Skeletal muscle tissue (tissue), 4 donors: ENCODE results near the gene NAV2. TPM values are rescaled to one million over a fixed set of nuclear protein-coding genes. Genes with fewer than 3 reads are reported as not detected.

Source experiments
- H3K27ac ChIP-seq: one replicate; pipeline ENCODE4 v1.7.0; 2013; ENCODE audit warnings: mild to moderate bottlenecking, low read depth, low read length, inconsistent platforms
- H3K27me3 ChIP-seq, 3 donors: one replicate each; pipeline ENCODE4 v1.7.0; 2013; ENCODE audit warnings: low read length in 3 of 3; ENCODE audit not compliant: control insufficient read depth in 3 of 3, insufficient read depth in 3 of 3
- H3K36me3 ChIP-seq, 3 donors: one replicate each; pipeline ENCODE4 v1.7.0; 2013; ENCODE audit warnings: low read length in 3 of 3; ENCODE audit not compliant: control insufficient read depth in 3 of 3, insufficient read depth in 3 of 3
- H3K4me1 ChIP-seq, 3 donors: one replicate each; pipeline ENCODE4 v1.7.0; 2013; ENCODE audit warnings: low read length in 3 of 3, mild to moderate bottlenecking in 3 of 3; ENCODE audit not compliant: control insufficient read depth in 3 of 3, insufficient read depth in 3 of 3
- H3K4me3 ChIP-seq, 3 donors: one replicate each; pipeline ENCODE4 v1.7.0; 2013; ENCODE audit warnings: low read length in 3 of 3
- H3K9ac ChIP-seq, 3 donors: one replicate each; pipeline ENCODE4 v1.7.0; 2013; ENCODE audit warnings: low read length in 3 of 3, mild to moderate bottlenecking in 3 of 3, moderate library complexity in 2 of 3, low read depth in 1 of 3
- H3K9me3 ChIP-seq, 3 donors: one replicate each; pipeline ENCODE4 v1.7.0; 2013; ENCODE audit warnings: low read length in 3 of 3; ENCODE audit not compliant: control insufficient read depth in 3 of 3
- total RNA-seq: library from RNA; depleted of rRNA; stranded (reverse); fragments of >200 nt; gene quantifications from one replicate; pipeline ENCODE4 v1.2.3, GENCODE V29; 2014
- donor health status: Osteomylitis.

NAV2 gene
- total RNA-seq, 1 donor from 2014 or later: 43.3 TPM

DNA sequence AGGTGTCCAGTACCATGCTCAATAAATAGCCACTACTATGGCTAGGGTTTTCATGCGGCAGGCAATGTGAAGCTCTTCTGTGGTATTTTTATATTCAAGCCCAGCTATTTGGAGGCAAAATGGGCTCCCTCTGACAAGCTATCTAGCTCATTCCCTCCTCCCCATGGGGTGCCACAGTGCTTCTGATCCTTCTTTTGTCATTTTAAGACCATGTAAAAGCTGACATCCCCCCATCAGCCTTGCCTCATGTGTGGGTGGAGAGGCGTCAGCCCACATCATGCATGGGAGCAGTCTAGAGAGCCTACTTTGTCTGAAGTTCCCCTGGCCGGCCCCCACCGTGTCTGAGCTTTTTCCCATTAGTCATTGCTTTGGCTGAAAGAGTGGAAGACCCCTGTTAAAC, 59.8 kb downstream of the NAV2 start:
- Histone ChIP-seq H3K27me3 (peaks cover 0 to 6% (median 5%) of the 10 kb centered on the region in 3 donors), H3K36me3 (no peaks in the 10 kb centered on the region), H3K27ac (no peak overlapping the region), H3K4me1 (peaks cover 0 to 8% (median 5%) of the 10 kb centered on the region in 3 donors), H3K9me3 (no peaks in the 10 kb centered on the region), H3K4me3 (no peak overlapping the region), H3K9ac (no peak overlapping the region)

- Histone ChIP-seq H3K9ac (no peak overlapping the region), H3K4me3 (no peak overlapping the region), H3K9me3 (no peaks in the 10 kb centered on the region), H3K27ac (no peak overlapping the region), H3K4me1 (peaks cover 0 to 8% (median 0%) of the 10 kb centered on the region in 3 donors), H3K27me3 (peaks cover 4 to 12% (median 8%) of the 10 kb centered on the region in 3 donors), H3K36me3 (no peaks in the 10 kb centered on the region)
Measured at GRCh38 chr11:19774329-19774728, 61.7 kb downstream of the NAV2 start.

DNA sequence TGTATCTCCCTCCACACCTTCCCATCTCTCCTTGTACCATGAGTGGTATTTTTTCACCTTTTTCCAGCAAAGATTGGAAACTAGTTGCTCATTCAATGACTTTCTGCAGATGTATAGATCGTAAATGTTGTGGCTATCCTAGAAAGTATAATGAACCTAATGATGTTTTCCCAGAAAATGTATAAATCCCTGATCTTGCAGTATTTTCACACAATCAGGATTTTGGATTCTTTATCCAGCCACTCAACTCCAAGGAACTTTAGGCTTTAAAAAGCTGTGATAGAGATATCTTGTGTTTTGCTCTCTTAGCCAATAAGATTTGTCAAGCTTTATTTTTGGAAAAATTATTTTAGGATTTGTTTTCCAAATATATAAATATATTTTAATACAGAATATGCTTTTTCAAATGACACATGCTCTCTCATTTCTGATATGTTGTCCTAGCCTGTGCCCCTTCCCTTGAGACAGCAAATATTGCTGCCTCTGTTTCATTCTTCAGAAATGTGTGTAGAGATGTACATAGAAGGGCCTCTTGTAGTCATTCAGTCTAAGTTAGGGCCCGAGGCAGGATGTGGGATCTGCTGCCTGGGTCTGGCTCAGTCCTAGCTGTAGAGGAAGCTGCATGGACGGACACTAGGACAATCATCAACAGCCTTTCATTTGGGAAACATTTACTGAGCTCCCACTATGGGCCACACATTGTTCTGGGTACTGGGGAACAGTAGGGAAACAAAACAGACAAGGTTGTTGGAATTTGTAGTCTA, 62.4 kb downstream of the NAV2 start:
- Histone ChIP-seq H3K27ac (no peak overlapping the region), H3K9ac (no peak overlapping the region), H3K4me3 (no peak overlapping the region), H3K9me3 (no peaks in the 10 kb centered on the region), H3K4me1 (peaks cover 0 to 8% (median 0%) of the 10 kb centered on the region in 3 donors), H3K27me3 (peaks cover 4 to 12% (median 8%) of the 10 kb centered on the region in 3 donors), H3K36me3 (no peaks in the 10 kb centered on the region)

- Histone ChIP-seq H3K9me3 (no peaks in the 10 kb centered on the region), H3K4me1 (peaks cover 0 to 8% (median 0%) of the 10 kb centered on the region in 3 donors), H3K4me3 (no peak overlapping the region), H3K27ac (no peak overlapping the region), H3K9ac (no peak overlapping the region), H3K36me3 (no peaks in the 10 kb centered on the region), H3K27me3 (peaks cover 4 to 12% (median 8%) of the 10 kb centered on the region in 3 donors)
Measured at GRCh38 chr11:19775622-19776021, 63.0 kb downstream of the NAV2 start.

GRCh38 chr11:19777039-19777376, 64.4 kb downstream of the NAV2 start:
- no peaks in the 10 kb centered on the region for H3K36me3 ChIP-seq
- H3K4me3 ChIP-seq: peak overlapping the region; percentile 34 to 48 (median 45)
- H3K9me3 ChIP-seq: no peaks in the 10 kb centered on the region
- peaks cover 4 to 12% (median 8%) of the 10 kb centered on the region in 3 donors for H3K27me3 ChIP-seq
- peaks cover 0 to 8% (median 0%) of the 10 kb centered on the region in 3 donors for H3K4me1 ChIP-seq
- H3K9ac ChIP-seq: no peak overlapping the region
- no peak overlapping the region for H3K27ac ChIP-seq

- Histone ChIP-seq H3K36me3 (no peaks in the 10 kb centered on the region), H3K4me1 (peaks cover 0 to 8% (median 0%) of the 10 kb centered on the region in 3 donors), H3K9ac (peak overlapping the region in 2 of 3 donors; percentile 7 to 8), H3K27ac (no peak overlapping the region), H3K4me3 (peak overlapping the region; percentile 45 to 65 (median 47)), H3K9me3 (no peaks in the 10 kb centered on the region), H3K27me3 (peaks cover 4 to 12% (median 8%) of the 10 kb centered on the region in 3 donors)
Measured at GRCh38 chr11:19777377-19778102, 64.9 kb downstream of the NAV2 start.

GRCh38 chr11:19779740-19780139, 67.1 kb downstream of the NAV2 start:
- Histone ChIP-seq H3K4me1 (peaks cover 0 to 8% (median 0%) of the 10 kb centered on the region in 3 donors), H3K27me3 (peaks cover 4 to 12% (median 8%) of the 10 kb centered on the region in 3 donors), H3K9ac (no peak overlapping the region), H3K4me3 (no peak overlapping the region), H3K9me3 (no peaks in the 10 kb centered on the region), H3K36me3 (no peaks in the 10 kb centered on the region), H3K27ac (no peak overlapping the region)

- Histone ChIP-seq H3K9me3 (no peaks in the 10 kb centered on the region), H3K36me3 (no peaks in the 10 kb centered on the region), H3K27me3 (peaks cover 3 to 7% (median 4%) of the 10 kb centered on the region in 3 donors), H3K4me1 (peaks cover 0 to 4% (median 0%) of the 10 kb centered on the region in 3 donors), H3K4me3 (no peak overlapping the region), H3K9ac (no peak overlapping the region), H3K27ac (no peak overlapping the region)
Measured at GRCh38 chr11:19781351-19781750, 68.7 kb downstream of the NAV2 start.

DNA sequence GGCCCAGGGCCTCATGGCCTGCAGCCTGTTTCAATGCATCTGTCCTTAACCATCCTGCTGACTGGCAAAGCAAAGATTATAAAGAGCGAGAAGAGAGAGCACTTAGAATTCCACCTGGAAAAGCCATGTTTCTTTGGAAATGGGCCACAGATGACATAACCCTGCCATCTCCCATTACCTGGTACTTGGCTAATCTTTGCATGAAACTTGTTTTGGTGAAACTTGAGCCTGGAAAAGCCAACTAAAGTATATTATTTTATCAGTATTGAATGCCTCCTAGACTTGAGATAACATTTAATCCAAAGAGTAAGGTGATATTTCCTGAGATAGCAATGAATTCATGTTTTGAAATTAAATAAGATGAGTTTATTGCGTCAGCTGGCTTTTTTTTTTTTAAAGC, 72.6 kb downstream of the NAV2 start:
- H3K4me3 ChIP-seq: no peak overlapping the region
- no peak overlapping the region for H3K9ac ChIP-seq
- H3K4me1 ChIP-seq: peaks cover 0 to 8% (median 0%) of the 10 kb centered on the region in 3 donors
- no peak overlapping the region for H3K27ac ChIP-seq
- H3K27me3 ChIP-seq: no peaks in the 10 kb centered on the region
- no peaks in the 10 kb centered on the region for H3K9me3 ChIP-seq
- H3K36me3 ChIP-seq: no peaks in the 10 kb centered on the region

- no peak overlapping the region for H3K4me3 ChIP-seq
- H3K9ac ChIP-seq: no peak overlapping the region
- no peak overlapping the region for H3K27ac ChIP-seq
- H3K27me3 ChIP-seq: no peaks in the 10 kb centered on the region
- no peaks in the 10 kb centered on the region for H3K9me3 ChIP-seq
- no peaks in the 10 kb centered on the region for H3K36me3 ChIP-seq
- peaks cover 0 to 16% (median 0%) of the 10 kb centered on the region in 3 donors for H3K4me1 ChIP-seq
Measured at GRCh38 chr11:19786644-19787043, 74.0 kb downstream of the NAV2 start.
